Suprapubic skin (tissue), 4 donors: Measurements from ENCODE around the gene ADAMTS17.

Source experiments
- CTCF ChIP-seq, 2 donors: fragments of 200-600 bp in 1 of 2; fragments of 450-650 bp in 1 of 2; sonication (generic) in 1 of 2; IDR thresholded peaks; one replicate each; pipeline ENCODE4 v1.5.1; 2016 to 2019; ENCODE audit warnings: antibody characterized with exemption in 2 of 2, mild to moderate bottlenecking in 1 of 2, moderate library complexity in 1 of 2
- EP300 ChIP-seq: sonication (generic); formaldehyde crosslinking; IDR thresholded peaks from one replicate; pipeline ENCODE4 v1.6.1; 2017; ENCODE audit warnings: antibody characterized with exemption
- POLR2A ChIP-seq, 2 donors: fragments of 450-650 bp; IDR thresholded peaks; one replicate each; pipeline ENCODE4 v1.6.1; 2017; ENCODE audit warnings: antibody characterized with exemption in 2 of 2, mild to moderate bottlenecking in 2 of 2, moderate library complexity in 2 of 2
- POLR2AphosphoS5 ChIP-seq, 3 donors: sonication (generic); formaldehyde crosslinking; IDR thresholded peaks; one replicate each; pipeline ENCODE4 v1.6.1; 2017; ENCODE audit warnings: antibody characterized with exemption in 3 of 3

GRCh38 chr15:100042558-100042957, 299.2 kb downstream of the ADAMTS17 start:
- TF ChIP-seq CTCF (IDR thresholded peaks at IDR 0.05) (no peak), EP300 (no peak), POLR2A (IDR thresholded peaks at IDR 0.05) (no peak), POLR2AphosphoS5 (IDR thresholded peaks at IDR 0.05) (no peak)
